Activated naive CD8-positive, alpha-beta T cell treated with anti-CD3 and anti-CD28 coated beads for 36 hours (primary cell): ENCODE measurements around the gene CATSPERE. TPM values are rescaled to one million over a fixed set of nuclear protein-coding genes. Genes with fewer than 3 reads are reported as not detected.
A peak's percentile ranks its signal among the peaks of the same experiment; 100 is the strongest.

Experiments
- DNase-seq: peaks from one replicate; pipeline ENCODE4 v3.0.0; 2021
- H3K27ac Mint-ChIP-seq: one replicate; pipeline ENCODE4 v1.8.0; 2022; ENCODE audit warnings: mild to moderate bottlenecking, moderate library complexity, mixed read lengths
- H3K27me3 Mint-ChIP-seq: one replicate; pipeline ENCODE4 v1.8.0; 2022; ENCODE audit warnings: mild to moderate bottlenecking, mixed read lengths
- H3K36me3 Mint-ChIP-seq: one replicate; pipeline ENCODE4 v1.8.0; 2021; ENCODE audit warnings: mild to moderate bottlenecking, mixed read lengths
- H3K4me1 Mint-ChIP-seq: one replicate; pipeline ENCODE4 v1.8.0; 2021; ENCODE audit warnings: mixed read lengths
- H3K4me3 Mint-ChIP-seq: one replicate; pipeline ENCODE4 v1.8.0; 2022; ENCODE audit warnings: mild to moderate bottlenecking, moderate library complexity, mixed read lengths
- H3K9me3 Mint-ChIP-seq: one replicate; pipeline ENCODE4 v1.8.0; 2022; ENCODE audit warnings: mixed read lengths
- total RNA-seq, 2 experiments: library from RNA; stranded (reverse); gene quantifications; one replicate each; pipeline ENCODE4 v1.2.3, GENCODE V29; 2021

The CATSPERE gene
- total RNA-seq, 2 experiments from 2014 or later, result 0.38 to 0.45 TPM

DNA sequence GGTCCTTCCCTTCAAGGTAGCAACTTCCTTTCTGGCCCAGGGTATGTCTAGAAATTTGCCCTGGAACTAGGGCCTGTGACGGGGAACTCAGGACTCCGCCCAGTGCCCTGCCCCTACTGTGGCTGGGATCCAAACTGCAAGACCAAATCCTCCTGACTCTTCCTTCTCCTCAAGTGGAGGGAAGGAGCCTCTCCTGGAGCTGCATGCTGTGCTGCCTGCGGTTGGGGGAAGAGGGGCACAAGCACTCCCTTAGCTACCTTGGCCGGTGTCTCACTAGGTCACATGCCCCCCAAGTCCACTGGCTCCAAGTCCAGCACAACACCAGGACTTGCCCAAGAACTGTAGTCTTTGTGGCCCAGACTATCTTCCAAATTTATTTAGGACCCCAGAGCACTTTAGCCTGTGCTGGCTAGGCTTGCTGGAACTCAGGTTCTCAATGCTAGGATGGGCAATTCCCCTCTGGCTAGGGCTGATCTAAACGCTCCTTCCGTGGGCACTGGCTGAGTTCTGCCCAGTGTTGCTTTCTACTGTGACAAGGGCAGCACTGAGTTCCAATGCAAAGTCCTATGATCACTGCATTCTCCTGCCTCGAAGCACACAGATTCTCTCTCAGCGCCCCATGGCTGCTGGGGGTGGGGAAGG, 21.6 kb upstream of the CATSPERE start:
- H3K36me3 Mint-ChIP-seq, result peaks cover 35% of the 10 kb centered on the region
- H3K27ac Mint-ChIP-seq, result no peak overlapping the region
- H3K4me3 Mint-ChIP-seq, result no peak overlapping the region
- peaks cover 42% of the 10 kb centered on the region for H3K4me1 Mint-ChIP-seq
- no peaks in the 10 kb centered on the region for H3K9me3 Mint-ChIP-seq
- no peaks in the 10 kb centered on the region for H3K27me3 Mint-ChIP-seq
- DNase-seq, result no peak

GRCh38 chr1:244442850-244443249, 18.2 kb upstream of the CATSPERE start:
- H3K27me3 Mint-ChIP-seq, result no peaks in the 10 kb centered on the region
- H3K4me1 Mint-ChIP-seq, result peaks cover 46% of the 10 kb centered on the region
- no peaks in the 10 kb centered on the region for H3K9me3 Mint-ChIP-seq
- no peak overlapping the region for H3K27ac Mint-ChIP-seq
- H3K36me3 Mint-ChIP-seq, result peaks cover 30% of the 10 kb centered on the region
- H3K4me3 Mint-ChIP-seq, result no peak overlapping the region
- DNase-seq, result no peak

- DNase-seq, result no peak
- Mint-ChIP-seq H3K4me1 (peaks cover 55% of the 10 kb centered on the region), H3K9me3 (no peaks in the 10 kb centered on the region), H3K27me3 (no peaks in the 10 kb centered on the region), H3K27ac (no peak overlapping the region), H3K4me3 (no peak overlapping the region), H3K36me3 (peaks cover 40% of the 10 kb centered on the region)
Observed at GRCh38 chr1:244444854-244445253, 16.2 kb upstream of the CATSPERE start.

- peaks cover 47% of the 10 kb centered on the region for H3K36me3 Mint-ChIP-seq
- no peak for DNase-seq
- no peak overlapping the region for H3K4me3 Mint-ChIP-seq
- no peaks in the 10 kb centered on the region for H3K27me3 Mint-ChIP-seq
- H3K27ac Mint-ChIP-seq, result peak overlapping the region; percentile 52
- H3K4me1 Mint-ChIP-seq, result peaks cover 61% of the 10 kb centered on the region
- no peaks in the 10 kb centered on the region for H3K9me3 Mint-ChIP-seq
Observed at GRCh38 chr1:244445320-244446181, 15.5 kb upstream of the CATSPERE start.

DNA sequence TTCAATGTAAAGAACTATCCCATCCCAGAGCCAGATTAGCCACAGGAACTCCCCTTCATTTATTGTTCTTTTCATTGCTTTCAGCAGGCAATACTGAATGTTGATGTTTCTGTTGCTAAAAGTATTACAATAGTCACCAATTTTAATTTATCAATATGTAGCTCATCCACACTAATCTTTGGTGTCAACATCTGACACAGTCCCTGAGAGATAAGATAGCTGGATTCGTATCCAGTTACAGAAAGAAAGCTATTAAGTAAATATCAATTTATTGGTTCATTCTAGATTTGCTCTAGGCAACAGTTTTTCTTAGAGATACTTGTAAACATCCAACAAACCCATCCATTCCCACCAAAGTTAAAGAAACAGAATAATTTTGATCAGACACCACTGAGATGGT, 14.0 kb upstream of the CATSPERE start:
- Mint-ChIP-seq H3K36me3 (peaks cover 50% of the 10 kb centered on the region), H3K27me3 (no peaks in the 10 kb centered on the region), H3K4me1 (peaks cover 61% of the 10 kb centered on the region), H3K9me3 (no peaks in the 10 kb centered on the region), H3K4me3 (peak overlapping the region; percentile 18), H3K27ac (peak overlapping the region; percentile 6)
- DNase-seq, result no peak

DNA sequence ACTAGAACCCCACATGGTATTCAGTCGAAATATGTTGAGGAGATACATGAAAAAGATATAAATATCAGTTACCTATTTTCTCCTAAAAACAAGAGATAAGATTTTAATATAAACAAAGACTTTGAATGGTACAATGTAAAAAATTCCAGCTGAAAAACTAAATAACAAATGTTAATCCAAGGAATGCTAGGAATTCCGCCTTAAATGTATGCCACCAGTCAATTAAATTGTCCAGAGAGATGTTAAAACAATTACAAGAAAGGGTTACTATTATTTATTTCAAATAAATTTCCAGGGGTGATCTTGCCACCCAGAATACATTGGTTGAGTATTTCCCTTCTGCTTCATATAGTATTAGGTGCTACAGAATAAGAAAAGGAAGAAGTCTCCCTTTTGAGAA, 13.5 kb upstream of the CATSPERE start:
- Mint-ChIP-seq H3K9me3 (no peaks in the 10 kb centered on the region), H3K4me1 (peaks cover 61% of the 10 kb centered on the region), H3K27ac (peak overlapping the region; percentile 6), H3K36me3 (peaks cover 53% of the 10 kb centered on the region), H3K27me3 (no peaks in the 10 kb centered on the region), H3K4me3 (no peak overlapping the region)
- DNase-seq, result no peak

- no peaks in the 10 kb centered on the region for H3K27me3 Mint-ChIP-seq
- H3K27ac Mint-ChIP-seq, result no peak overlapping the region
- no peak for DNase-seq
- peaks cover 60% of the 10 kb centered on the region for H3K4me1 Mint-ChIP-seq
- H3K9me3 Mint-ChIP-seq, result no peaks in the 10 kb centered on the region
- H3K4me3 Mint-ChIP-seq, result peak overlapping the region; percentile 51
- peaks cover 51% of the 10 kb centered on the region for H3K36me3 Mint-ChIP-seq
Observed at GRCh38 chr1:244448279-244449036, 12.6 kb upstream of the CATSPERE start.

- H3K27me3 Mint-ChIP-seq, result no peaks in the 10 kb centered on the region
- H3K9me3 Mint-ChIP-seq, result no peaks in the 10 kb centered on the region
- H3K36me3 Mint-ChIP-seq, result peaks cover 45% of the 10 kb centered on the region
- peaks cover 53% of the 10 kb centered on the region for H3K4me1 Mint-ChIP-seq
- DNase-seq, result no peak
- peak overlapping the region; percentile 96 for H3K27ac Mint-ChIP-seq
- peak overlapping the region; percentile 93 for H3K4me3 Mint-ChIP-seq
Observed at GRCh38 chr1:244449936-244450508, 11.1 kb upstream of the CATSPERE start.

DNA sequence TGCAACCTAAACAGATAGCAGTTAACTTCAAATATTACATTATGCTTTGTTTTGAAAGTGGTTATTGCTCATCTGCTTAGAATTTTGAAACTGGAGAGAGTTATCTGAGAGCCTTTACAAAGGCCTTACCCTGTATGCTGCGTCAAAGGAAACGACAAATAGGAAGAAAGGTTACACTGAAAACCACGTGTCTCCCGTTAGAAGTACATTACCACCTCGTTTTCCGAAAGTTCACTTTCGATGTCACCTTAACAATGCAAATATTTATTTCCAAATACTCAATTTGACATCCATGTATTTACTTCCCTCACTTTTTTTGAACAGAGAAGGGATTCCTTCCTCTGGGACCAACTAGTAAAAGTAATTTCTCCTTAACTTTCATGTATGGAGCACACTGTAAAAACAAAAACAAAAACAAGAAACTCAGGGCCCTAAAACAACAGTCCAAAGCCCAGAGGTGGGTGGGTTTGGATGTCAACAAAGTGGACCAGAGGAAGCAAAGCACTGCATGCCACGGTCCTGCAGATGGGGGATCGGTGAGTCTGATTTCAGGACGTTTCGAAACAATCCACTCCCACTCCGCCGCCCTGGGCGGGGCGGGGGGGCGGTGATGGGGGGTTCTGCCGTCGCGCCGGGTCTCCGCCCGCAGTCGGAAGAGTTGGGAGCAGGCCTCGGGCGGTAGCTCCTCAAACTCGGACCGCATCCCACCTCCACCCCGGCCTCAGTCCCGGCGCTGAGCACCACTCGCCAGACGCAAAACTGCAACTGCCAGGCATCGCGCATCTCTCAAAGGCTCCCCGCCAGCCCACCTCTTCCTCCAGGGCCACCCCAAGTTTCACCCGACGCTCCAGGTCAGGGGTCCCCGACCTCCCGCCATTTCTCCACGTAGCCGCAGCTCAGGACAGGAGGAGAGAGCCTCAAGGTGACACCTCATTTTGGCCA, 10.2 kb upstream of the CATSPERE start:
- peak overlapping the region; percentile 93 for H3K4me3 Mint-ChIP-seq
- peaks cover 45% of the 10 kb centered on the region for H3K4me1 Mint-ChIP-seq
- H3K9me3 Mint-ChIP-seq, result no peaks in the 10 kb centered on the region
- H3K36me3 Mint-ChIP-seq, result peaks cover 39% of the 10 kb centered on the region
- peak; percentile 70 for DNase-seq
- H3K27me3 Mint-ChIP-seq, result no peaks in the 10 kb centered on the region
- peak overlapping the region; percentile 96 for H3K27ac Mint-ChIP-seq

- H3K27ac Mint-ChIP-seq, result peak within 1 kb of the TSS; percentile 96
- DNase-seq, result no peak
- peaks cover 38% of the 10 kb centered on the region for H3K4me1 Mint-ChIP-seq
- H3K27me3 Mint-ChIP-seq, result no peaks in the 10 kb centered on the region
- peaks cover 35% of the 10 kb centered on the region for H3K36me3 Mint-ChIP-seq
- peak within 1 kb of the TSS; percentile 93 for H3K4me3 Mint-ChIP-seq
- no peaks in the 10 kb centered on the region for H3K9me3 Mint-ChIP-seq
Observed at GRCh38 chr1:244451539-244451950, 9.5 kb upstream of the CATSPERE start, which contains the start of gene ADSS2. ADSS2 (minus strand) TSS chr1:244451909; CDS start chr1:244451817, 92 bp downstream.

- DNase-seq, result peak; percentile 99
- no peaks in the 10 kb centered on the region for H3K27me3 Mint-ChIP-seq
- peaks cover 36% of the 10 kb centered on the region for H3K4me1 Mint-ChIP-seq
- H3K4me3 Mint-ChIP-seq, result peak overlapping the region; percentile 93
- H3K36me3 Mint-ChIP-seq, result peaks cover 33% of the 10 kb centered on the region
- no peaks in the 10 kb centered on the region for H3K9me3 Mint-ChIP-seq
- peak overlapping the region; percentile 86 for H3K27ac Mint-ChIP-seq
Observed at GRCh38 chr1:244451951-244452795, 8.9 kb upstream of the CATSPERE start.

- H3K27me3 Mint-ChIP-seq, result no peaks in the 10 kb centered on the region
- no peak overlapping the region for H3K27ac Mint-ChIP-seq
- peaks cover 20% of the 10 kb centered on the region for H3K4me1 Mint-ChIP-seq
- no peak for DNase-seq
- H3K9me3 Mint-ChIP-seq, result peaks cover 5% of the 10 kb centered on the region
- H3K4me3 Mint-ChIP-seq, result no peak overlapping the region
- peaks cover 29% of the 10 kb centered on the region for H3K36me3 Mint-ChIP-seq
Observed at GRCh38 chr1:244454412-244454811, 6.7 kb upstream of the CATSPERE start.

DNA sequence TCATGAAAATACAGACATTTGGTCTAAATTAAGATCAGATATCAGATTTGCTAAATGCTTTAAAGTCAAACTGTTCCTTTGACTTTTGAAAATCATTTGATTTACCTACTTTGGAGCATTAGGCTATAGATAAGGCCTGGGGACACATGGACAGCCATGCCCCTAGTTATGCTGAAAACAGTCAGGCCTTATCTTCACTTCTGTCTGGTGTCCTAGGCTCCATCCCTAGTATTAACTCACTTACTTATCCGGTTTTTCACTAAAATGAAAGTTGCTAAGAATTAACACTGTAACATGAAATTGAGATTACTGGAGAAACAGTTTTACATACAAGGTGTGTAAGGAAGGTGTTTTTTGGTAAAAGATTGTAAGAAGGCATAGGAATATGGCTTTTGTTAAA, 4.5 kb upstream of the CATSPERE start:
- Mint-ChIP-seq H3K9me3 (peaks cover 12% of the 10 kb centered on the region), H3K27me3 (no peaks in the 10 kb centered on the region), H3K27ac (no peak overlapping the region), H3K4me3 (no peak overlapping the region), H3K4me1 (peaks cover 18% of the 10 kb centered on the region), H3K36me3 (peaks cover 25% of the 10 kb centered on the region)
- no peak for DNase-seq
